Stimulated activated CD8-positive, alpha-beta memory T cell treated with anti-CD3 and anti-CD28 coated beads, Interleukin-15, amount 100 ng/mL, for 48 hours (primary cell): ENCODE data around the gene NHLRC2.

Source experiments
- DNase-seq, 2 donors: peaks; one replicate each; pipeline ENCODE4 v3.0.0-alpha.2; 2020; ENCODE audit warnings: low read depth in 2 of 2

NHLRC2 gene

GRCh38 chr10:113865901-113866300 is 11.4 kb downstream of the NHLRC2 start:
- no peak for DNase-seq

- no peak for DNase-seq
Measured at GRCh38 chr10:113866551-113867394, 12.3 kb downstream of the NHLRC2 start.

DNA sequence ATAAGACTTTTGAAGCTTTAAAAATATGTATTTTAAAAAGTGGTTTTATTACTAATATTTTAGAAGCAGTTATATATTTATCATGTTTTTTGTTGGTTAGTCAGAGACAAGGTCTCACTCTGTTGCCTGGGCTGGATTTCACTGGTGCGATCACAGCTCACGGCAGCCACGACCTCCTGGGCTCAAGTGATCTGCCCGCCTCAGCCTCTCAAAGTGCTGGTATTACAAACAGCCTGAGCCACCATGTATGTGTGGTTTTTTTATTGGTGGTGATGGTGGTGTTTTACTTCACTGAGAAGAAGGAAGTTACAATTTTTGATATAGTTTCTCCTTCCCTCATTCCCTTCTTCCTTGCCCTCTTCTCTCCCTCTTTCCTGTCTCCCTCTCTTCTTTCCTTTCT is 13.4 kb downstream of the NHLRC2 start:
- DNase-seq = no peak

GRCh38 chr10:113869789-113870188 is 15.3 kb downstream of the NHLRC2 start:
- DNase-seq = no peak

GRCh38 chr10:113872139-113873030 is 17.9 kb downstream of the NHLRC2 start:
- no peak for DNase-seq

DNA sequence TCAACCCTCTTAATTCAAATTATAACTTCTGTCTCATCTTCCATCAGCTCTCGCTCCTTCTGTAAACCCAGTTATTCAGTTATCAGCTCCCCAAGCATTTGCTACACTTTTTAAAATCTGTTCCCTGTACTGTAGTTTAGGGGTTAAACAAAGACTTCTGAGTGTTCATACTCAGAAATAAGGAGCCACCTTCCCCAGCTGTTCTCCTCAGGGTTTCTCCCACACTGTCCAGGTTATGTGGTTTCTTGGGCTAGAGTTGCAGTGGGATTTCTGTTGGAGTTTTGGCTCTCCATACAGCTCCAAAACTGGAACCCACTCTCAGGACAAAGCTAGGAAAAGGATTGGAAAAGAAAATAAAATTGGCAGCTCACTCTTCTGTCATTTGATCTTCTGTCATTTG is 20.8 kb downstream of the NHLRC2 start:
- DNase-seq = no peak

GRCh38 chr10:113876461-113876860 is 22.0 kb downstream of the NHLRC2 start:
- no peak for DNase-seq

DNA sequence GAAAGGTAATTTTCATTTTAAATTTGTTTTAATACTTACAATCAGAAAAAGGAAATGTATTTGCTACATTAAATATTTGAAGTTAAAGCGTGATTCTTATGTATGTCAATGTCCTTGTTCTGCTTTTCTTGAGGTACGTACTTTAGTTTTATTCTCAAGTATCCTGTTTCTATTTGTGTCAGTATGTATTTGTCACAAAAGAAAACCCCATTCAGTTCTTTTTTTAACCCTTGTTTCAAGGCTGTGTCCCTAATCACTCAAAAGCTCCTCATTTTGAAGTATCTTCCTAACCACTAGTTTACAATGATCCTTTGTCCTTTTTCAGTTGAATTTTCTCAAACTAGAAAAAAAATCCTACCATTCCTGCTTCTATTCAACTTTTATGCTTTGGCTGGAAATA is 25.2 kb downstream of the NHLRC2 start:
- DNase-seq = no peak

DNA sequence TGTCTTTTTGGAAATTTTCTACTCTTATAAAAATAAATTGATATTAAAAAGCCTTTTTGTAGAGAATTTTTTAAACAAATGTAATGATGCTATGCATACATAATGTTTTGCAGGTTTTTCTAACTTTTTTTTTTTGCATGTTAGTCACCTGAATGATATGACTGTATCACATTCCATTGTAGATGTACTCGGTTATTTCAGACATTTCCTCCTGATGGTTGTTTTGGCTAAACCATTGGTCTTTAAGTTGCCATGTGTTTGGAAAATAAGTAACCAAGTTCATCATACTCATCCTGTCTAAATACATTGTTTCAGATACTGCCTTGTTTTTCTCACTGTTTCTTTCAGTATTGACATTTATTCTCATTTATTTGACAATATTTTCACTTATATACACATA is 25.8 kb downstream of the NHLRC2 start:
- no peak for DNase-seq

- DNase-seq = no peak
Measured at GRCh38 chr10:113882240-113882639, 27.8 kb downstream of the NHLRC2 start.

GRCh38 chr10:113889911-113890310 is 35.5 kb downstream of the NHLRC2 start:
- no peak for DNase-seq

GRCh38 chr10:113890769-113891168 is 36.3 kb downstream of the NHLRC2 start:
- no peak for DNase-seq

DNA sequence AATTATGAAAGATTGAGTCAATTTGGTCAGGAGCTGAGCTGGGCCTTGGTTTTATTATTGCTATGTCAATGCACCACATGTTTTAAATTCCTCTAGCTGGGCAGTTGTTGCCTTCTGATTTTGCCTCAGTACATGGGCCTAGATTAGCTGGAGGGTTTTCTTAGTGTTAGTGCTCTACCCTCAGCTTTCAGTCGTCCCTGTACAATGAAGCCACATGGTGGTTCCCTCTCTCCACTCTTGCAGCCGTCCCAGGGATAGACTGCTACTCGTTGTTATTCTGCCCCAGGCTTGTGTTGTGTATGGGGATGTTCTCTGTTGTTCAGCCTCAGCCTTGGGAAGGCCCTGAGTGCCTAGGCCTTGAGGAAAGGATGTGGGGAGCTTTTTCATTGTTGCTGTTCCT is 37.0 kb downstream of the NHLRC2 start:
- no peak for DNase-seq

DNA sequence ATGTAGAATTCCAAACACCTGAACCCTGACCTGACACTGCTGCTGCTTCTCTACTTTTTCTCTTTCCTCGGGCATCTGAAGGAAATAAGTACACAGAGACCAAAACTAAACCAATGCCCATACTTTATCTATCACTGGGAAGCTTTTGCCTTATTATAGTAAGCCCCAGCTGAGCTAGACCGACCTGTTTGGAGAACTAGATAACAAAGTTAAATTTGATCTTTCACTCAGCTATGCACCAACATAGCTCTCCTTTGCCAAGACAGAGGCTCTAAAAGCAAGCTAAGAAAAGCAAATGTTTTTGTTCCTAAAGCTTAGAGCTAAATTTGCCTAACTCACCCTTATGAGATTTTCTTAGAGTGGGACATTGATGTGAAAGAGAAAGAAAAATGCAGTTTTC is 39.1 kb downstream of the NHLRC2 start:
- no peak for DNase-seq

DNA sequence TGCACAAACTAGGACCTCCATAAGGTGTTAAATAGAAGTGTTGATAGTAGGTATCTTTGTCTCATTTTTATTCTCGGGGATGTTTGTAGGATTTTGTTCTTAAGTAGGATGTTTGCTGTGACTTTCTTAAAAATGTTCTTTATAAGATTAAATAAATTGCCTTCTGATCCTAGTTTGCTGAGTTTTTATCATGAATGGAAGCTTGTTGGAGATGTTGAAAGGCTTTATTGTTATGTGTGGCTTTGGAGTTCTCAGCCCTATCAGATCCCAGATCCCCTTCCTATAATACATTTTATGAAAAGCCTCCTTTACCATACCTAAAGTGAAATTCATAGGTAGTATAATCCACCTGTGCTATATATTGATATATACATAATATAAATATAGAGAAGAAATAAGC is 40.1 kb downstream of the NHLRC2 start:
- DNase-seq = no peak

DNA sequence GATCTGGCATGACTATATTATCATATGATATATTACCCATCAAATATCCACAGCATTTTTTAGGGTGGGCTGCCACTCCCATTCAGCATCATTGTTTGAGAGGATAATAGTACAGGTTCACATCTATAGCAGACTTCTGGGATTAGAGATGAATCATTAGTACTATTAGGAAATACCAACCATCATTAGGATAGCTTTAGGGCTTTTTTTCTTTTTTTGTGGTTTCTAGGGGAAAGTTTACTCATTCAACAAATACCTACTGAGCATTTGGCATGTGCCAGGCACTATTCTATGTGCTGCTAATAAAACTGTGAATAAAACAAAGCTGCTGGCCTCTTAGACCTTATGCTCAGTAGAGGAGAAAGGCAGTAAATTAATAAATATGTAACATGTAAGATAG is 40.6 kb downstream of the NHLRC2 start:
- no peak for DNase-seq

DNA sequence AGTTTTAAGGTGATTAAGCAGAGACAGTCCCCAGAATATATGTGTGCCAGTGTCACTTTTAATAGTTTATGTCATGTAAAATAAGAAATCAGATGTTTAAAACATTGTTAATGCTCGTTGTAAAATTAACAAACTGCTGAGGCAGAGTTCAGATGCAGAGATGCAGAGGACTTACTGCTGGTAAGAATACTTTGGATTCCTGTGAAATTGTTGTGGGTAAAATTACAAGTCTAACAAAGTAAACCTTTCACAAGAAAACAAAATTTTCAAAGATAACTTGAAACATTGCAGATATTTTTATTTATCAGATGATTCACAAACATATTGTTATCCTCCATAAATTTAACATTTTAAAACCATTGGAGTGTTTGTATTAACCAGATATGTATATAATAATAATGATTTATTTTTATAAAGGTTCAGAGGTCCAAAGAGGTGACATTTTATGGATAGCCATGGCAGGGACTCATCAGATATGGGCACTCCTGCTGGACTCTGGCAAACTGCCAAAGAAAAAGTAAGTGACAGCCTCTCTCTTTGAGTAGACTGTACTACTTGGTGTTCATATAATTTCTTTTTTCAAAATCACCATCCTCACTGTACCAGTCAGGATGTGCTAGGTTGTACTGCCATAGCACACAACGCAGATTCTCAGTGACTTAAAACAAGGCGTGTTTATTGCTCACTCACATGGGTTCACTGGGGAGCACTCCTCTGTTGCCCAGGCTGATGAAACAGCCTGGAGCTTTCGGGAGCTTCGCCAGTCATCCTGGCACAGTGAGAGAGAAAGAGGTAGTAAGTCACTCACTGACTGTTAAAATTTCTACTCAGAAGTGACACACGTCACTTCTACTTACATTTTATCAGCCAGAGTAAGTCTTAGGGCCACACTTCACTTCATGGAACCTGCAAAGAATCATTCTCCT is 43.5 kb downstream of the NHLRC2 start:
- DNase-seq = no peak

DNA sequence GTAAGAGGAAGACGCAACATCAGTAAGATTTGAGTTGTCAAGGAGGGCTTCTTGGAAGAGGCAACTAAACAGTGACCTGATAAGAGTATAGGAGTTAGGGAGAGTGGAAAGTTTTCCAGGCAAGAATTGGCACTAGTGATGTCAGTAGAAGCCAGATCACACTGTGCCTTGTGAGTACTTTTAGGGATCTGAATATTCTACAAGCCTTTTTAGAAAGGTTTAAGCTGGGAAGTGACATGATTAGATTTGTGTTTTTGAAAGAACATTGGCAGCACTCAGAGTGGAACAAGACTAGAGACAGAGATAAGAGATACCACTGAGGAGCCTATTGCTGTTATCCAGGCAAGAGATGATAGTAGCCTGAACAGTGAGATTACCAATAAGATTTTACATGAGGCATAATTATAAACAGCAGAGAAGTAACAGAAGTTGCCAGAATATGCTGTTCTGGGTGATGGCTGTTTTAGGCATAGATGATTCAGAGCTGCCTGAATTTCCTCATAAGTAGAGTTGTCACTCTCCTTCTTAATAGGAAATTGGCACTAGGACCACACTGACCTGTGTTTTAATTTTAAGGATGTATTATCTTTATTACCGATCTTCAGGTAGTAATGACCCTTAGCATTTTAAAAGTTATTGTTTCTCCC is 45.6 kb downstream of the NHLRC2 start:
- no peak for DNase-seq

DNA sequence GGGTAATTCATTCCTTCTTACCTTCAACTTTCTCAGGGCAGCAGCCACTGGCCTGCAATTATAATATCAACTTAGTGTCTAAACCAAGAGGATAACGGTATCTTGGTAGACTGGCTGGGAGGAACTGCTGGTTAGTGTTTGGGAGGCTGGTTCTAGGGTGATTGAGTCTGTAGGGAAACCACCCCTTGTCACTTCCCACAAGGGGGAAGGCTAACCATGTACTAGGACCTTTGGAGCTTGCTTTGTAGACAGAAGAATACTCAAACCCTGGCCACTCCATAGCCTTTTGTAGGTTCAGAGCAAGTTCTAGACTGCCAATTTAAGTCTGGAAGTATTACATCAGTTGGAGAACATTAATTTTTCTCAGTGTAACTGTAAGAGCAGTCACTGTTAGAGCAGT is 51.3 kb downstream of the NHLRC2 start:
- DNase-seq = no peak

- no peak for DNase-seq
Measured at GRCh38 chr10:113907166-113907565, 52.7 kb downstream of the NHLRC2 start.

GRCh38 chr10:113908236-113908635 is 53.8 kb downstream of the NHLRC2 start:
- no peak for DNase-seq
